CD4-positive, alpha-beta T cell treated with Interleukin-10 for 1 hour (primary cell): ENCODE data around the gene RPL31.

ENCODE experiments used
- DNase-seq: peaks from one replicate; pipeline ENCODE4 v3.0.0-alpha.2; 2020

Gene RPL31

GRCh38 chr2:100998235-100998573, 3.9 kb upstream of the RPL31 start:
- no peak for DNase-seq

- no peak for DNase-seq
These were observed 2.1 kb upstream of the RPL31 start for GRCh38 chr2:100999995-101000394.

GRCh38 chr2:101002562-101003277, 631 bp downstream of the RPL31 start:
- DNase-seq, result no peak

- DNase-seq, result no peak
These were observed 1.2 kb downstream of the RPL31 start for GRCh38 chr2:101003278-101003775.

- DNase-seq, result no peak
These were observed 2.7 kb downstream of the RPL31 start for GRCh38 chr2:101004620-101005325.

GRCh38 chr2:101006065-101006715, 4.1 kb downstream of the RPL31 start:
- no peak for DNase-seq

GRCh38 chr2:101007415-101008345, 5.6 kb downstream of the RPL31 start:
- DNase-seq, result no peak

GRCh38 chr2:101011152-101011551, 9.1 kb downstream of the RPL31 start:
- no peak for DNase-seq

GRCh38 chr2:101012054-101012705, 10.1 kb downstream of the RPL31 start:
- no peak for DNase-seq

GRCh38 chr2:101012706-101013181, 10.7 kb downstream of the RPL31 start:
- peak; percentile 61 for DNase-seq

GRCh38 chr2:101014264-101014857, 12.3 kb downstream of the RPL31 start:
- DNase-seq, result no peak

GRCh38 chr2:101017371-101017770, 15.3 kb downstream of the RPL31 start:
- no peak for DNase-seq

GRCh38 chr2:101018934-101019333, 16.8 kb downstream of the RPL31 start:
- DNase-seq, result no peak

- no peak for DNase-seq
These were observed 20.1 kb downstream of the RPL31 start for GRCh38 chr2:101022221-101022620.

GRCh38 chr2:101023327-101024107, 21.4 kb downstream of the RPL31 start:
- DNase-seq, result no peak

GRCh38 chr2:101025561-101025960, 23.5 kb downstream of the RPL31 start:
- DNase-seq, result no peak

GRCh38 chr2:101026253-101026701, 24.2 kb downstream of the RPL31 start:
- DNase-seq, result no peak

GRCh38 chr2:101026923-101027469, 24.9 kb downstream of the RPL31 start:
- DNase-seq, result no peak

GRCh38 chr2:101027852-101028251, 25.8 kb downstream of the RPL31 start:
- no peak for DNase-seq

- no peak for DNase-seq
These were observed 28.9 kb downstream of the RPL31 start for GRCh38 chr2:101030866-101031554.
